Trophoblast cell (in vitro differentiated cells and primary cell): ENCODE measurements around the gene PRKN.

Experiments
- DNase-seq, 2 donors: peaks; one replicate each; pipeline ENCODE4 v3.0.0-alpha.2; 2016
- H2AFZ ChIP-seq: 2 replicates; pipeline ENCODE4 v1.6.1; 2013; ENCODE audit warnings: low read length, moderate library complexity, mild to moderate bottlenecking; ENCODE audit not compliant: insufficient read depth, poor library complexity
- H2AK5ac ChIP-seq: 2 replicates; pipeline ENCODE4 v1.6.1; 2013; ENCODE audit warnings: mild to moderate bottlenecking, low read length
- H2BK120ac ChIP-seq: 2 replicates; pipeline ENCODE4 v1.6.1; 2013; ENCODE audit warnings: low read length, mild to moderate bottlenecking, moderate library complexity; ENCODE audit not compliant: insufficient read depth, poor library complexity
- H2BK12ac ChIP-seq: 2 replicates; pipeline ENCODE4 v1.6.1; 2013; ENCODE audit warnings: mild to moderate bottlenecking, low read length, moderate library complexity
- H2BK5ac ChIP-seq: 2 replicates; pipeline ENCODE4 v1.6.1; 2013; ENCODE audit warnings: low read length, low read depth, moderate library complexity, mild to moderate bottlenecking; ENCODE audit not compliant: poor library complexity
- H3K14ac ChIP-seq: 2 replicates; pipeline ENCODE4 v1.6.1; 2013; ENCODE audit warnings: mild to moderate bottlenecking, low read length
- H3K18ac ChIP-seq: 2 replicates; pipeline ENCODE4 v1.6.1; 2013; ENCODE audit warnings: mild to moderate bottlenecking, low read length
- H3K23ac ChIP-seq: 2 replicates; pipeline ENCODE4 v1.6.1; 2013; ENCODE audit warnings: low read length
- H3K27ac ChIP-seq: 2 replicates; pipeline ENCODE4 v1.5.1; 2013; ENCODE audit warnings: low read depth, mild to moderate bottlenecking, inconsistent platforms, low read length, moderate library complexity
- H3K27me3 ChIP-seq: 2 replicates; pipeline ENCODE4 v1.6.1; 2013; ENCODE audit warnings: inconsistent platforms, mild to moderate bottlenecking, low read length, moderate library complexity; ENCODE audit not compliant: insufficient read depth
- H3K36me3 ChIP-seq, 2 experiments: 1 replicate in 1 of 2; 2 replicates in 1 of 2; pipeline ENCODE4 v1.6.1; 2013; ENCODE audit warnings: low read length in 2 of 2, mild to moderate bottlenecking in 2 of 2, moderate library complexity in 1 of 2; ENCODE audit not compliant: insufficient read depth in 2 of 2, control insufficient read depth in 1 of 2
- H3K4ac ChIP-seq: 2 replicates; pipeline ENCODE4 v1.6.1; 2013; ENCODE audit warnings: low read depth, mild to moderate bottlenecking, low read length, moderate library complexity
- H3K4me1 ChIP-seq, 2 experiments: 1 replicate in 1 of 2; 2 replicates in 1 of 2; pipeline ENCODE4 v1.6.1; 2013; ENCODE audit warnings: low read length in 2 of 2, mild to moderate bottlenecking in 2 of 2, moderate library complexity in 1 of 2; ENCODE audit not compliant: insufficient read depth in 2 of 2, control insufficient read depth in 1 of 2
- H3K4me2 ChIP-seq: 2 replicates; pipeline ENCODE4 v1.6.1; 2013; ENCODE audit warnings: inconsistent platforms, mild to moderate bottlenecking, low read length, moderate library complexity
- H3K4me3 ChIP-seq: 2 replicates; pipeline ENCODE4 v1.5.1; 2013; ENCODE audit warnings: mild to moderate bottlenecking, low read depth, low read length, inconsistent platforms
- H3K79me1 ChIP-seq: one replicate; pipeline ENCODE4 v1.6.1; 2013; ENCODE audit warnings: low read length
- H3K79me2 ChIP-seq: 2 replicates; pipeline ENCODE4 v1.6.1; 2013; ENCODE audit warnings: low read length, mild to moderate bottlenecking; ENCODE audit not compliant: control insufficient read depth, insufficient read depth, poor library complexity
- H3K9ac ChIP-seq: 2 replicates; pipeline ENCODE4 v1.6.1; 2013; ENCODE audit warnings: mild to moderate bottlenecking, low read length
- H3K9me3 ChIP-seq: 2 replicates; pipeline ENCODE4 v1.6.1; 2013; ENCODE audit warnings: low read depth, mild to moderate bottlenecking, control low read depth, inconsistent platforms, low read length; ENCODE audit not compliant: insufficient read depth
- H4K12ac ChIP-seq: 2 replicates; pipeline ENCODE4 v1.6.1; 2013; ENCODE audit warnings: low read depth, mild to moderate bottlenecking, low read length, moderate library complexity
- H4K8ac ChIP-seq: 2 replicates; pipeline ENCODE4 v1.6.1; 2013; ENCODE audit warnings: low read depth, mild to moderate bottlenecking, low read length, moderate library complexity
- H4K91ac ChIP-seq: one replicate; pipeline ENCODE4 v1.6.1; 2013; ENCODE audit warnings: low read depth, mild to moderate bottlenecking, low read length, moderate library complexity
- WGBS: extraction: QIAGEN DNeasy Blood & Tissue Kit; methylation state at CpG from one replicate; pipeline ENCODE4 v1.1.7; 2013; ENCODE audit warnings: missing lambda C conversion rate; ENCODE audit not compliant: insufficient read length, insufficient coverage; ENCODE audit errors: extremely low coverage; 5-methylcytosine and 5-hydroxymethylcytosine counted together

PRKN gene

DNA sequence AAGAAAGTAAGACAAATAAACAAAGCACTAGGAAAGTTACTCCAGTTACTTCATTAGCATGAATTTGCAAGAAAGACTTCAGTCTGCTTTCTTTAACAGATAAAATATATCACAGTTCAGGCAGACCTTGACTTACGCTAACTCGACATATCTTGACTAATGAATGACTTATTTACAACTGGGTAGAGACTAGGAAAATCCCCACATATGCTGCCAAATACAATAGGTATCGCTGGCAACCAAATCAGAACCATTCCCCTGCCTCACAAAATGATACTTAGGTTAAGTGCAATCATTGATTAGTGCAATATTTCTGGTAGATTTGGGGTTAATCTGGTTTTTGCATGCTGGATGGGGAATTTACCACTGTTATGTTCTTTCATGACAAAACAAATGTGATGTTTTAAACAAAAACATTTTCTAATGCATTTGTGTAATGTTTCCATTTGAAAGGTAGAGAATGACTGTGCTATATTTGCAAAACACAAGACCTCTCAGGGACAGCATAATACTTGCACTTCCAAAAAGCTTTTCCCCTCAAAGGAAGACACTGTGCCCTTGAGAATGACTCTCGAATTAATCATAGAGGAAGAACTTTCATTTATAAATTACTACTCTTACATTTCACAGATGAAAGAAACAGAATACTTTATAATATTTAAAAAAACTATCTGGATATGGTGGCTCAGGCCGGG, 101.6 kb downstream of the PRKN start:
- Histone ChIP-seq H3K4me2 (no peak overlapping the region), H2BK120ac (no peak overlapping the region), H4K91ac (no peak overlapping the region), H3K9me3 (no peaks in the 10 kb centered on the region), H3K27me3 (no peaks in the 10 kb centered on the region), H2AFZ (no peak overlapping the region), H2BK12ac (no peak overlapping the region), H4K12ac (no peak overlapping the region), H3K14ac (no peak overlapping the region), H3K79me2 (no peaks in the 10 kb centered on the region), H3K23ac (no peak overlapping the region), H4K8ac (no peak overlapping the region), H2BK5ac (no peak overlapping the region), H2AK5ac (no peak overlapping the region), H3K9ac (no peak overlapping the region), H3K27ac (no peak overlapping the region), H3K79me1 (no peaks in the 10 kb centered on the region), H3K4ac (no peak overlapping the region), H3K4me3 (no peak overlapping the region), H3K36me3 (no peaks in the 10 kb centered on the region), H3K18ac (no peak overlapping the region), H3K4me1 (peaks cover 2 to 3% of the 10 kb centered on the region in 2 experiments)
- DNase-seq: no peak
- no CpG with 5 or more reads among the region's 5 CpGs for WGBS

DNA sequence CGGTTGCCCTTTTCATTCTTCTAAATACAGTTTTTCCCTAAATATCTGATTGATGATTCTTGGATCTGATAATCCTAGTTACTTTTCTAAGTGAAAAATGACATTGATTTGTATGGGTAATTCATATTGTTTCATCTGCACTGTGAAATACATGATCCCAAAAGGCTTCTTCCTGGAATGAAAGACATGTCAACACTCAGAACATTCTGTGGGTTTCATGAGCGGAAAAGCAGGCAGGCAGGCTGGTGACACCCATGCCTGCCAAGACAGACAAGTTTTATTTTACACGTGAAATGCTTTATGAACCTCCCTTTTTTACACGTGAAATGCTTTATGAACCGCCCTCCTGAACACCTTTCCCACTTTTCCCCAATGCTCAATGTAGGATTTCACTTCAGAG, 105.0 kb downstream of the PRKN start:
- no peak overlapping the region for H3K9ac ChIP-seq
- H3K79me2 ChIP-seq: no peaks in the 10 kb centered on the region
- no peak for DNase-seq
- H3K79me1 ChIP-seq: no peaks in the 10 kb centered on the region
- H2BK120ac ChIP-seq: no peak overlapping the region
- no peak overlapping the region for H4K91ac ChIP-seq
- no peak overlapping the region for H4K8ac ChIP-seq
- no peak overlapping the region for H3K27ac ChIP-seq
- no peak overlapping the region for H2BK12ac ChIP-seq
- H2AFZ ChIP-seq: no peak overlapping the region
- no peak overlapping the region for H3K4ac ChIP-seq
- H3K9me3 ChIP-seq: no peaks in the 10 kb centered on the region
- peaks cover 3% of the 10 kb centered on the region in 2 experiments for H3K4me1 ChIP-seq
- H3K4me3 ChIP-seq: no peak overlapping the region
- H3K4me2 ChIP-seq: no peak overlapping the region
- H2BK5ac ChIP-seq: no peak overlapping the region
- no peak overlapping the region for H2AK5ac ChIP-seq
- H3K27me3 ChIP-seq: no peaks in the 10 kb centered on the region
- no peak overlapping the region for H3K18ac ChIP-seq
- no peak overlapping the region for H3K14ac ChIP-seq
- WGBS: no CpG with 5 or more reads among the region's 5 CpGs
- no peaks in the 10 kb centered on the region for H3K36me3 ChIP-seq
- H4K12ac ChIP-seq: no peak overlapping the region
- no peak overlapping the region for H3K23ac ChIP-seq

DNA sequence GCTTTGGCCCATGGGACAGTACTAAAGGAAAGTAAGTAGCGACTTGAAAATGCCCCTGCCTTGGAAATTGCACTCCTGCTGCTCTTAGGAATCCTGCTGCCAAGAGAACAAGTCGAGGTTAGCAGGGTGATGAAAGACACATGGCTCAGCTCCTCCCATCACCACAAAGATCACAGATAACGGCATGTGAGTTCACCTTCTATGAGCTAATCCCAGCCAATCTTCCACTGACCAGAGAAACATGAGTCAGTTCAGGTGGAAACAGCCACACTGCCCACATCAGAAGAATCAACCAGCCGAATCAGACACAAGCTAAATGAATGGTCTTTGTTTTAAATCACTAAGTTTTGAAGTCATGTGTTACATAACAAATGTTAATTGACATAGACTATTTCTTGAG, 106.3 kb downstream of the PRKN start:
- Histone ChIP-seq H4K91ac (no peak overlapping the region), H3K9ac (no peak overlapping the region), H2AFZ (no peak overlapping the region), H3K79me2 (no peaks in the 10 kb centered on the region), H4K12ac (no peak overlapping the region), H3K36me3 (no peaks in the 10 kb centered on the region), H2BK12ac (no peak overlapping the region), H3K18ac (no peak overlapping the region), H4K8ac (no peak overlapping the region), H3K9me3 (no peaks in the 10 kb centered on the region), H3K4me1 (peaks cover 3% of the 10 kb centered on the region in 2 experiments), H3K27me3 (no peaks in the 10 kb centered on the region), H2BK120ac (no peak overlapping the region), H3K4me2 (no peak overlapping the region), H3K14ac (no peak overlapping the region), H3K27ac (no peak overlapping the region), H2BK5ac (no peak overlapping the region), H3K79me1 (no peaks in the 10 kb centered on the region), H3K4me3 (no peak overlapping the region), H2AK5ac (no peak overlapping the region), H3K4ac (no peak overlapping the region), H3K23ac (no peak overlapping the region)
- peak; percentile 70 to 71 for DNase-seq
- WGBS: no CpG with 5 or more reads among the region's 4 CpGs

DNA sequence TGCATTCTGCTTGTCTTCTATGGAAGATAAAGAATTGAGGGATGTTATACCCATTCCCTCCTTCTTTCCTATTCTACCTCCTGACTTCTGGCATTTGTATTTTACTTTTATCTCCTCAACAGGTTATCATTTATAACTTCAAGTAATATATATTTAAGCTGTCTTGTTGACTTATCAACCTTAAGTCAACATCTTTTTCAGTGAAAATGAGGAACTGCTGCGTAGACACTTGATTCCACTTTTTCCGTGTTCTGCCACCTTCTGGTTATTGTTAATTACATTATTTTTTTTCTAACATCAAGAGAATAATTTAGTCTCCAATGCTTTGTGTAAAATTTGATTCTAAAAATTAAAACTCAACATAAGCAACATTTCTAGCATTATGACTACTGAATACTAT, 107.5 kb downstream of the PRKN start:
- no peaks in the 10 kb centered on the region for H3K27me3 ChIP-seq
- H3K4me2 ChIP-seq: no peak overlapping the region
- no peak overlapping the region for H2AK5ac ChIP-seq
- H3K4me1 ChIP-seq: peaks cover 3% of the 10 kb centered on the region in 2 experiments
- no CpG with 5 or more reads among the region's 2 CpGs for WGBS
- H3K14ac ChIP-seq: no peak overlapping the region
- no peak overlapping the region for H3K23ac ChIP-seq
- H4K8ac ChIP-seq: no peak overlapping the region
- no peak overlapping the region for H4K91ac ChIP-seq
- H3K36me3 ChIP-seq: no peaks in the 10 kb centered on the region
- H3K4me3 ChIP-seq: no peak overlapping the region
- no peak overlapping the region for H3K9ac ChIP-seq
- no peak overlapping the region for H3K27ac ChIP-seq
- H3K9me3 ChIP-seq: no peaks in the 10 kb centered on the region
- H3K79me1 ChIP-seq: no peaks in the 10 kb centered on the region
- no peak overlapping the region for H3K18ac ChIP-seq
- no peak for DNase-seq
- no peak overlapping the region for H2BK5ac ChIP-seq
- no peak overlapping the region for H2BK12ac ChIP-seq
- no peaks in the 10 kb centered on the region for H3K79me2 ChIP-seq
- H3K4ac ChIP-seq: no peak overlapping the region
- no peak overlapping the region for H2AFZ ChIP-seq
- H4K12ac ChIP-seq: no peak overlapping the region
- H2BK120ac ChIP-seq: no peak overlapping the region
